Smooth muscle cell (in vitro differentiated cells): ENCODE measurements around the gene ST3GAL5. TPM values are rescaled to one million over a fixed set of nuclear protein-coding genes. Genes with fewer than 3 reads are reported as not detected.

Source experiments
- DNase-seq: peaks from one replicate; lab custom pipeline; 2025; ENCODE audit not compliant: unreplicated experiment; lab: John Stamatoyannopoulos, UW
- H2AFZ ChIP-seq: fragments of 200-600 bp; sonication (generic); 2 replicates; pipeline ENCODE4 v1.6.0; 2016; ENCODE audit warnings: antibody characterized with exemption, low read depth, mild to moderate bottlenecking
- H3F3A ChIP-seq: fragments of 200-600 bp; sonication (generic); 2 replicates; pipeline ENCODE4 v1.6.0; 2017; ENCODE audit warnings: antibody characterized with exemption, low read depth
- H3K27ac ChIP-seq: fragments of 200-600 bp; sonication (generic); 2 replicates; pipeline ENCODE4 v1.5.1; 2016; ENCODE audit warnings: low read depth, mild to moderate bottlenecking
- H3K27me3 ChIP-seq: fragments of 200-600 bp; sonication (generic); 2 replicates; pipeline ENCODE4 v1.6.1; 2016; ENCODE audit warnings: low read depth, mild to moderate bottlenecking
- H3K36me3 ChIP-seq: fragments of 200-600 bp; sonication (generic); 2 replicates; pipeline ENCODE4 v1.5.1; 2016; ENCODE audit warnings: low read depth
- H3K4me1 ChIP-seq: fragments of 200-600 bp; sonication (generic); 2 replicates; pipeline ENCODE4 v1.5.1; 2016; ENCODE audit warnings: low read depth
- H3K4me2 ChIP-seq: fragments of 200-600 bp; sonication (generic); 2 replicates; pipeline ENCODE4 v1.6.0; 2016; ENCODE audit warnings: mild to moderate bottlenecking
- H3K4me3 ChIP-seq: fragments of 200-600 bp; sonication (generic); 2 replicates; pipeline ENCODE4 v1.5.1; 2016; ENCODE audit warnings: mild to moderate bottlenecking
- H3K79me2 ChIP-seq: fragments of 200-600 bp; sonication (generic); 2 replicates; pipeline ENCODE4 v1.6.0; 2016; ENCODE audit warnings: low read depth, mild to moderate bottlenecking
- H3K9ac ChIP-seq: fragments of 200-600 bp; sonication (generic); 2 replicates; pipeline ENCODE4 v1.6.0; 2016; ENCODE audit warnings: low read depth
- H3K9me3 ChIP-seq: fragments of 200-600 bp; sonication (generic); replicated peaks from 2 replicates; pipeline ENCODE4 v1.5.1; 2016; ENCODE audit warnings: low read depth
- H4K20me1 ChIP-seq: fragments of 200-600 bp; sonication (generic); 2 replicates; pipeline ENCODE4 v1.6.0; 2016; ENCODE audit warnings: low read depth
- WGBS: methylation state at CpG from one replicate; pipeline ENCODE4 v1.1.7; 2016; ENCODE audit warnings: low lambda C conversion rate; 5-methylcytosine and 5-hydroxymethylcytosine counted together
- polyA plus RNA-seq: library from polyadenylated mRNA; unstranded; fragments of >200 nt; fragmentation: Nextera tagmentation; extraction: Ambion mirVana; gene quantifications from 2 replicates; pipeline ENCODE4 v1.2.1, GENCODE V29; 2016
- total RNA-seq: library from RNA; depleted of rRNA; stranded (reverse); fragments of >200 nt; gene quantifications from 2 replicates; pipeline ENCODE4 v1.2.3, GENCODE V29; 2014
- TF ChIP-seq, protein P1 (sequence below): fragments of 200-600 bp; sonication (generic); IDR thresholded peaks from 2 replicates; pipeline ENCODE4 v1.5.1; 2017; ENCODE audit warnings: borderline replicate concordance, mild to moderate bottlenecking, antibody characterized with exemption; ENCODE audit not compliant: insufficient read depth, poor library complexity, severe bottlenecking

Gene ST3GAL5
- total and polyA plus RNA-seq, 2 experiments from 2014 or later, result 10.9 to 26.4 TPM

DNA sequence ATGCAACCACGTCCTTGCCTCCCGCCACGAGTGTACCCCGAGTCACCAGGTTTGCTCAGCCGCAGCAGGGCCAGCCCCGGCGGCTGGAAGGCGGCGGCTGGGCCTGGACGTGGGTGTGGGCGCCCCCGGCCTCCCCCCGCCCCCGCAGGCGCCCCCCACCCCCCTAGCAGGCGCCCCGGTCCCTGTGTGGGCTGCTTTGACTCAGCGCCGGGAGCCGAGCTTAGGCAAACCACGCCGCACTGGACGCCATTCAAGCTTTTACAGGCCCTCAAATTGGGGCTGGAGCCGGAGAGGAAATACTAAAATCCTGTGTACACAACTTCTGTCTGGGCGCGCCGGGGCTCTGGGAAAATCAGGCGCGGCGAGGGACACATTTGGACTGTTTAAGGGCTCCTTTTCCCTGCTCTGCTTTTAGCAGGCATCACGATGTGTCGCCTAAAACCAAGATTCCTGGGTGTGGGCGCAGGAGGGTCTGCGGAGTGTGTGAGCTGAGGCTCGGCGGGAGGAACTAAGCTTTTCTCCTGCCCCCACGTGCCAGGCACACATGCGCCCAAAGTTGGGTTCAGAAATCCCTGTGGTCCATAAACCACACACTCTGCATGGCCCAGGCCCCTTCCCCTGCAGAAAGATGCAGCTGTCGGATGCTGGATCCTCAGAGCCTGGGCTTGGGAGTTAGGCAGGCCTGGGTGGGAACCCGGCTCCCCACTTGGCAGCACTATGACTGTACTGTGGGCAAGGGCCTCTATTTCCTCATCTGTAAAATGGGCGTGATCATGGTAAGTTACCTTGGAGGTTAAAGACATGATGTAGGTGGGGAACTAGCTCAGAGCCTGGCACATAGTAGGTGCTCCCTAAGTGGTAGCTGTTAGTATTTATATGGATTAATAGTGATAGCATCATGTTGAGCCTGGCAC is 77.4 kb downstream of the ST3GAL5 start:
- 47% methylated on average over 27 of the region's 41 CpGs for WGBS
- no peaks in the 10 kb centered on the region for H3K4me1 ChIP-seq
- DNase-seq, result no peak
- H3K9ac ChIP-seq, result no peak overlapping the region
- H3K4me3 ChIP-seq, result no peak overlapping the region
- peaks cover 6% of the 10 kb centered on the region for H3F3A ChIP-seq
- peaks cover 5% of the 10 kb centered on the region for H3K27me3 ChIP-seq
- no peaks in the 10 kb centered on the region for H3K79me2 ChIP-seq
- H3K4me2 ChIP-seq, result peak overlapping the region; percentile 54
- no peaks in the 10 kb centered on the region for H4K20me1 ChIP-seq
- H3K9me3 ChIP-seq, result no peaks in the 10 kb centered on the region
- TF ChIP-seq, protein P1, sequence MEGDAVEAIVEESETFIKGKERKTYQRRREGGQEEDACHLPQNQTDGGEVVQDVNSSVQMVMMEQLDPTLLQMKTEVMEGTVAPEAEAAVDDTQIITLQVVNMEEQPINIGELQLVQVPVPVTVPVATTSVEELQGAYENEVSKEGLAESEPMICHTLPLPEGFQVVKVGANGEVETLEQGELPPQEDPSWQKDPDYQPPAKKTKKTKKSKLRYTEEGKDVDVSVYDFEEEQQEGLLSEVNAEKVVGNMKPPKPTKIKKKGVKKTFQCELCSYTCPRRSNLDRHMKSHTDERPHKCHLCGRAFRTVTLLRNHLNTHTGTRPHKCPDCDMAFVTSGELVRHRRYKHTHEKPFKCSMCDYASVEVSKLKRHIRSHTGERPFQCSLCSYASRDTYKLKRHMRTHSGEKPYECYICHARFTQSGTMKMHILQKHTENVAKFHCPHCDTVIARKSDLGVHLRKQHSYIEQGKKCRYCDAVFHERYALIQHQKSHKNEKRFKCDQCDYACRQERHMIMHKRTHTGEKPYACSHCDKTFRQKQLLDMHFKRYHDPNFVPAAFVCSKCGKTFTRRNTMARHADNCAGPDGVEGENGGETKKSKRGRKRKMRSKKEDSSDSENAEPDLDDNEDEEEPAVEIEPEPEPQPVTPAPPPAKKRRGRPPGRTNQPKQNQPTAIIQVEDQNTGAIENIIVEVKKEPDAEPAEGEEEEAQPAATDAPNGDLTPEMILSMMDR, result no peak
- H3K27ac ChIP-seq, result peak overlapping the region; percentile 33
- H2AFZ ChIP-seq, result no peak overlapping the region
- no peaks in the 10 kb centered on the region for H3K36me3 ChIP-seq

DNA sequence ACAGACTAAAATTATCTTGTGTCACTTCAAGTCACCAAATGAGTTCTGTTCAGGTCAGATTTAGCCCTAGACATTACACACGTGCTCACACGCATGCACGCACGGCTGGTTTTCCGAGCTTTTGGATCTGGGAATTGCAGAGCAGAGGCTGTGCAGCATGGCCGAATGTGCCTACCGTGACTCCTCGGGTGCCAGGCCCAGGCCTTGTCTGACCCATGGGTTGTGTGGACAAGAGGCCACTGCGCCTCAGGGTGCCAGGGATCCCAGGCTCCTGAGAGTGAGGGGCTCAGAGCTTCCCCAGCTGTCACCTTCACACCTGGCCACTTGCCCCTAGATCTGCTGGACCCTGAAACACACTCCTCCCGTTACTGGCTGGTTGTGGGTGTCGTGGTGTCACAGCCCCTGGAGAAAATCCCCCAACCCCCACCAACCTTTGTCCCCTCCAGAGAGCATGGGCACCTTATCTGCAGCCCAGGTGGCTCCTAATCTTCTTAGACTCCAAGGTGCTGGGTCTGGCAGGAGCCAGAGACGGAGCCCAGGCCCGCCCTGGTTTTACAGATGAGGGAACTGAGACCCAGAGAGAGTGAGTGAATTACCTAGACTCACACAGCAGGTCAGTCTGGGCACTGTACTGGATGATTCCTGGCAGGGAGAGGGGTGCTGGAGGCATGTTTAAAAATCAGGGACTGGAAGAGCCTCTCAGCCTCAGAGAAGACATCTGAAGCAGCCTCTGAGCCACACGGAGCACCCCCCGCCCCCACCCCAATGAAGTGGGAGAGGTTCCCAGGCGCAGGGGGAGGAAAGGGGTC is 78.2 kb downstream of the ST3GAL5 start:
- Histone ChIP-seq H3K9ac (no peak overlapping the region), H3K4me2 (peak overlapping the region; percentile 54)
- TF ChIP-seq, protein P1, result no peak

DNA sequence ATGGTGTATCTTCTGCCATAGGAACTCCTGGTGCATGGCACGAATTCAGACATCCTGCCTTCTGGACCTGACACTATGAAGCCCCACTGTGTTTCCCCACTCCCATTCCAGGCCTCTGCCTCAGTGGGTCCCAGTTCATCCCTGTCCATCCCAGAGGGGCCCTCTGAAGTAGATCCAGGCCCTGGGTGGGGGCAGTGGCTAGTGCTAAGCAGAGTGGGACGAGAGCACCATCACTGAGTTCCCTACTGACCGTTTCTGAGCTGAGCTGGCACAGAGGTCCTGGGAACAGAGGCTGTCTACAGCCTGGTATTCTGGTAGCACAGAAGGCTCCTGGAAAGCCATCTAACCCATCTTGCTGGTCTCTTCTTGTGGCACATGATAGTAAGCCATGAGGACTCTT is 81.0 kb downstream of the ST3GAL5 start:
- Histone ChIP-seq H3K27me3 (no peaks in the 10 kb centered on the region), H3K36me3 (no peaks in the 10 kb centered on the region), H3F3A (peaks cover 6% of the 10 kb centered on the region), H3K4me3 (no peak overlapping the region), H3K27ac (no peak overlapping the region), H3K9ac (no peak overlapping the region), H2AFZ (no peak overlapping the region), H3K9me3 (no peaks in the 10 kb centered on the region), H3K4me1 (no peaks in the 10 kb centered on the region), H3K4me2 (no peak overlapping the region), H3K79me2 (no peaks in the 10 kb centered on the region), H4K20me1 (no peaks in the 10 kb centered on the region)
- DNase-seq, result no peak
- 98% methylated on average over 3 of the region's 3 CpGs for WGBS
- TF ChIP-seq, protein P1, result no peak

More for the DNA sequence above, 78.2 kb downstream of the ST3GAL5 start:
- no peaks in the 10 kb centered on the region for H4K20me1 ChIP-seq
- H3K27ac ChIP-seq, result peak overlapping the region; percentile 9
- no peak overlapping the region for H2AFZ ChIP-seq
- peaks cover 6% of the 10 kb centered on the region for H3F3A ChIP-seq
- no peak for DNase-seq
- no peaks in the 10 kb centered on the region for H3K9me3 ChIP-seq
- no peak overlapping the region for H3K4me3 ChIP-seq
- H3K27me3 ChIP-seq, result peaks cover 5% of the 10 kb centered on the region
- no peaks in the 10 kb centered on the region for H3K36me3 ChIP-seq
- 74% methylated on average over 16 of the region's 16 CpGs for WGBS
- H3K79me2 ChIP-seq, result no peaks in the 10 kb centered on the region
- no peaks in the 10 kb centered on the region for H3K4me1 ChIP-seq
